GM13976 (cell line): ENCODE data around the gene ADCY7.

Experiments
- DNase-seq: peaks from one replicate; pipeline ENCODE4 v3.0.0; 2012; ENCODE audit warnings: low spot score
- in situ Hi-C: fragments of 300-500 bp; cut with MboI; formaldehyde crosslinking; loops from one replicate; pipeline ENCODE4 v1.12.0; 2022; ENCODE audit warnings: low sequenced_read_pairs, mixed read lengths, inconsistent platforms; ENCODE audit not compliant: unreplicated experiment
- TF ChIP-seq, protein P1 (sequence below): IDR thresholded peaks from 2 replicates; pipeline ENCODE4 v1.5.1; 2012; ENCODE audit warnings: borderline replicate concordance, mild to moderate bottlenecking; ENCODE audit not compliant: insufficient read depth; ENCODE audit errors: extremely low read depth, missing control alignments, control extremely low read depth

ADCY7 gene

DNA sequence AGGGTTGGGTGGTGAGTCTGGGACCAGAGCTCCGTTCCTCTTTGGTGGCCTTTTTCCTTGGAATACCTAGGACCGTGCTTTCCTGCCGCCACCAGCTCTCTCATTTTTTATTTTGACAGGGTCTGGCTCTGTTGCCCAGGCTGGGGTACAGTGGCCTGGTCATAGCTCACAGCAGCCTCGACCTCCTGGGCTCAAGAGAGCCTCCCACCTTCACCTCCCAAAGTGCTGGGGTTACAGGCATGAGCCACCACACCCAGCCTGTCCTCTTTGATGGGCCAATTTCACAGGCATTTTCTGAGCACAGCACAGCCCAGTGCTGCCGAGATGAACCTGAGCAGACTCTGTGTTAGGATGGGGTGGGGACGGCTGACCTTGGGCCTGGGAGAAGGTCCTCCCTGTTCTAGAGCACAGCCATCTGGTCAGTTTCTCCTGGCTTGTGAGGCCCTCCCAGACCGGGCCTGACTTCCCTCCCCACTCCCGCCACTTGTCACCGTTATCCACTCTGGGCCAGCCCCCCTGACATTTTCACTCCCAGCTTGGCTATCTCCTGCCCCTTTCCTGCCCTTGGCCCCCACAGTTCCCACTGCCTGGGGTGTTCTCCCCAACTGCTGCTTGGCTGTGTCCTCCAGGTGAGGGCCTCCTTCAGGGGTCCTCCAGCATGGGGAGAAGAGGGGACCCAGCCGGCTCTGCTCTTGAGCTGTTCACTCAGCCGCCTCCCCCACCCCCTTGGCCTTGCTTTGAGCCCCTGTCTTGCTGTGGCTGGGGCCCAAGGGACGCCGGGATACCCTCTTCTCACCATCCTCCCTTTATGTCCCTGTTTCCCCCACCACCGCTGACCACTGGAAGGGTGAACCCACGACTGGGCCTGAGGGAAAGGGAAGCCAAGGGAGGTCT lies 5.0 kb downstream of the ADCY7 start:
- TF ChIP-seq, protein P1, sequence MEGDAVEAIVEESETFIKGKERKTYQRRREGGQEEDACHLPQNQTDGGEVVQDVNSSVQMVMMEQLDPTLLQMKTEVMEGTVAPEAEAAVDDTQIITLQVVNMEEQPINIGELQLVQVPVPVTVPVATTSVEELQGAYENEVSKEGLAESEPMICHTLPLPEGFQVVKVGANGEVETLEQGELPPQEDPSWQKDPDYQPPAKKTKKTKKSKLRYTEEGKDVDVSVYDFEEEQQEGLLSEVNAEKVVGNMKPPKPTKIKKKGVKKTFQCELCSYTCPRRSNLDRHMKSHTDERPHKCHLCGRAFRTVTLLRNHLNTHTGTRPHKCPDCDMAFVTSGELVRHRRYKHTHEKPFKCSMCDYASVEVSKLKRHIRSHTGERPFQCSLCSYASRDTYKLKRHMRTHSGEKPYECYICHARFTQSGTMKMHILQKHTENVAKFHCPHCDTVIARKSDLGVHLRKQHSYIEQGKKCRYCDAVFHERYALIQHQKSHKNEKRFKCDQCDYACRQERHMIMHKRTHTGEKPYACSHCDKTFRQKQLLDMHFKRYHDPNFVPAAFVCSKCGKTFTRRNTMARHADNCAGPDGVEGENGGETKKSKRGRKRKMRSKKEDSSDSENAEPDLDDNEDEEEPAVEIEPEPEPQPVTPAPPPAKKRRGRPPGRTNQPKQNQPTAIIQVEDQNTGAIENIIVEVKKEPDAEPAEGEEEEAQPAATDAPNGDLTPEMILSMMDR = no peak
- in situ Hi-C loops = no loop called here
- DNase-seq = no peak

DNA sequence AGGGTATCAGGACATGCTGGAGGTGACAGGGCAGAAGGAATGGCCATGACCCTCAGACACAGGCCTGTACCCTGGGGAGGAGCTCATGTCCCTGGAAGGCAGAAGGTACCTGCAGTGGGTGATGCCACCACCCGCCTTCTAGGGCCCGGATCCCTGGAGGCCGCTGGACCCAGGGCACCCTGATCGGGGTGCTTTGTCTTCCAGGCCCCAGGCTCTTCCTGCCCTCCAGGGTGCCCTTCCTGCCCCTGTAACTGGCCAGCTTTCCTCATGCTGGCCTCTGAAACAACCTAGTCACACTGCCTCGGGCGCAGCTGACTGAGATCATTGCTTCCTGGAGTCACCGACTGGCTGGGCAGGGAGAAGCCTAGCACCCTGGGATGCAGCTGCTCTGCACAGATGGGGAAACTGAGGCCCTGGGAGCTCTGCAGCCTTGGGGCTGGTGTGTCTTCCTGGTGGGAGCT lies 5.8 kb downstream of the ADCY7 start:
- TF ChIP-seq, protein P1 = no peak
- DNase-seq = no peak
- in situ Hi-C loops = no loop called here

DNA sequence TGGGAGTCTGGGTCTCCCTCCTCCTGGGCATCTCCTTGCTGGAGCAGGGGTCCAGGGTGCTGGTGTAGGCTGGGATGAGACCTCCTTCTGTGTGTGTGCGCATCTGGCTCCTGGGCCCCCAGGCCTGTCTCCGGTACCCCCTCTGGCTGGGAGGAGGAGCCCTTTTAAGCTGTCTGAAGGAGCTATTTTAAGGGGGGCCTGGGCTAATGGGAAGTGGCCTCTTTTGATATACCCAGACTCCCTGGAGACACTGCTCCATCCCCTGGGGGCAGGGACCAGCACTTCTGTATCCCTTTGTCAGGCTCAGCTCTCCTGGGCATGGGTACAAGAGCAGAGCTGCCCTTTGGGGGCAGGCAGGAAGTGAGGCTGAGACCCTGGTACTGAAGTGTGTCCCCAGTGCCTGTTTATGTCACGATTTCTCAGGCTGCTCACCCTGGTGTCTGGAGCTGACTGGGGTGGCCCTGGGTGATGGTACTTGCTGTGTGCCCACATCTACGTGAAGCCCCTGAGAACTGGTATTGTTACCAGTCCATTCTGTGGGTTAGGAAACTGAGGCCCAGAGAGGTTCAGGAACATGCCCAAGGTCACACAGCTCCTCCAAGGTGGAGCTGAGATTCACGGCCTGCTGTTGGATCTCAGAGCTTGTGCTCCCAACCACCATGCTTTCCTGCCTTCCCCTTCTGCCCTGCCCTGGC lies 6.5 kb downstream of the ADCY7 start:
- DNase-seq = no peak
- in situ Hi-C loops = no loop called here
- TF ChIP-seq, protein P1 = no peak

DNA sequence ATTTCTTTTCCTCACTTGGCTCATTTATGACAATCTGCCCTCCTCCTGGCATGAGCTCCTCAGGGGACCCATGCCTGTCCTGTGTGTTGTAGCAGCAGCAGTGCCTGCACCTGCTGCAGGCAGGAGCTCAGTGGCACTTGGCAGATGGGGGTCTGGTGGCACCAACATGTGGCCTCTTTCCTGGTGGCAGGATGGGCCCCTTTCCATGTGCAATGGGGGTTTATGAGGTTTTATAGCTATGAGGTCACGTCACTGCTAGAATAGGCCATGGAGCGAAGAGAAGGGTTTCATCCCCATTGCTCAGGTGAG lies 7.0 kb downstream of the ADCY7 start:
- TF ChIP-seq, protein P1 = no peak
- DNase-seq = no peak
- in situ Hi-C loops = no loop called here

DNA sequence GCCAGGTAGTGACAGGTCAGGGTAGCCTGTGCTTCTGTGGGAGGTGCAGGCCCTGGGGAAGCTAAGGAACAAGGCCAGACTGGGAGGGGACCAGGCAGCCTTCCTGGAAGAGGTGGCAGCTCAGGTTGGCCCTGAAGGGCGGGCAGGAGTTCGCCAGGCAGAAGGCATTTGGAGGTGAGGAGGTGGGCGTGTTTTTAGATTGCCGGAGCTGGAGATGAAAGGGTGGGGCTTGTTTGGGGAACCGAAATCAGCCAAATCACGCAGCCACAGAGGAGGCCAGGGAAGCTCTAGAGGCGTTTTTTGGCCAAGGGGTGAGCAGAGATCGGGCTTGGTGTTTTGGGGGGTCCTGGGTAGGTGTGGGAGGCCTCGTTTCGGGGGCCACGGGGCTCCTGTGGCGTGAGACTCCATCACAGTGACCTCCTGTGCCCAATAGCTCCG lies 7.6 kb downstream of the ADCY7 start:
- in situ Hi-C loops = no loop called here
- TF ChIP-seq, protein P1 = no peak
- peak; percentile 89 for DNase-seq

DNA sequence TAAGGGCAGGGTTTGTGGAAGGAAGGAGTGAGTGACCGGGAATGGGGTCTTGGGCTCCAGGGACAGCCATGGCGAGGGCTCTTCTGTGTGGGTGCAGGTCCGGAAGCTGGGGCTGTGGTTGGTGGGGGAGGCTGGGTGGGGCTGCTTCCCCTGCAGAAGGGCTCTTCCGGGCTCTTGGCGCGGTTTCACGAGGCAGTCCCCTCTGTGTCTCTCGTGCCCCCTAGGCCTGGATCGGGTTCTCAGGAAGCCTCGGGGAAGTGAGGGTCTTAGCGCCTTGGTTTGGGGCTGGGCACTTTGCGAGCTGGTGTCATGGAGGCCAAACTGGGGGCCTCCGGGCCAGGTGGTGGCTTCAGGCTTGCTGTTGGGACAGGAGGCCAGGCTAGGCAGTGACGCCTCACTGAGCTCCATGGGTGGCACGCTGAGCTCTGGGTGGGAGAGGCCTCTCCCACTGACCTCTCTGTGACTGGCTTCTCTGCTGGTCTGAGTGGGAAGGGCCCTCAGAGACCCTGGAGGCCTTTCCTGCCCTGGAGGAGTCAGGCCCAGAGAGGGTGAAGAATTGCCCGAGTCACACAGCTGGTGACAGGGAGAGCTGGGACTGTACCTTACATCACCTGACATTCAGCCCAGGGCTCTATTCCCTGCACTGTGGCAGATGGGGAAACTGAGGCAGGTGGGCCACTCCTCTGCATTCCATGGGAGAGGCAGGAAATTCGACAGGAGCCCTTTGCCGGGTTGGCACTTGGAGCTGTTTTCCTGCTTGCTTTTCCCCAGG lies 8.2 kb downstream of the ADCY7 start:
- in situ Hi-C loops = no loop called here
- TF ChIP-seq, protein P1 = no peak
- DNase-seq = peak; percentile 83
